HAP-1 (cell line): ENCODE measurements around the gene JARID2.

Experiments used
- DNase-seq, 2 experiments: peaks; one replicate each; pipeline ENCODE4 v3.0.0-alpha.2; 2016 to 2020; ENCODE audit warnings: low spot score in 2 of 2
- H3K27me3 ChIP-seq: fragments of 250-450 bp; sonication (Bioruptor Pico); 2 replicates; pipeline ENCODE4 v1.5.1; 2020; ENCODE audit warnings: low read depth, mild to moderate bottlenecking, moderate library complexity
- H3K36me3 ChIP-seq: fragments of 250-450 bp; sonication (Bioruptor Pico); replicated peaks from 2 replicates; pipeline ENCODE4 v1.5.1; 2020; ENCODE audit warnings: mild to moderate bottlenecking
- H3K4me1 ChIP-seq: fragments of 250-450 bp; sonication (Bioruptor Pico); 2 replicates; pipeline ENCODE4 v1.5.1; 2020; ENCODE audit warnings: mild to moderate bottlenecking
- H3K4me3 ChIP-seq: fragments of 250-450 bp; sonication (Bioruptor Pico); 2 replicates; pipeline ENCODE4 v1.5.1; 2020; ENCODE audit warnings: mild to moderate bottlenecking, moderate library complexity
- H3K9me3 ChIP-seq: fragments of 250-450 bp; sonication (Bioruptor Pico); 2 replicates; pipeline ENCODE4 v1.5.1; 2020; ENCODE audit warnings: mild to moderate bottlenecking, moderate library complexity
- in situ Hi-C: fragments of 300-500 bp; cut with MboI; formaldehyde crosslinking; loops from 3 replicates; pipeline ENCODE4 v1.14.3; 2020; ENCODE audit warnings: low sequenced_read_pairs, inconsistent platforms, mixed read lengths

Gene JARID2

DNA sequence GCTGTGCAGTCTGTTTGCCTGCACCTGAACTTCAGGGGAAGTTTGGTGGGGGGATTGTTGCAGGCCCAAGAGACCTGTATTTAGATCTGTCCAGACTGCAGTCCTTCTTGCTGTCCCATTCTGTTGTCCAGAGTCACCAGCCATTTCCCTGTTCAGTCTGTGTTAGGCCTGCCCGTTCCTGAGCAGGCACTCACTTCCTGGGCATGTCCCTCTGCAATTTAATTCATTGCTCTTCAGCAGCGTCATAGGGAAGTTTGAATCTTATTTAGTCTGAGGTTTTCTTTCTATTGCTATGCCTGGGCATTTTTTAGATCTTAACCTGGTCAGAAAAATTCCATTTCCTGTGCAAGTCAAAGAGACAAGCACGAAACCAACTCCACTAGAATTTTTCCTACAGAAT, 226.8 kb downstream of the JARID2 start:
- H3K36me3 ChIP-seq, result no peaks in the 10 kb centered on the region
- H3K4me1 ChIP-seq, result peaks cover 3% of the 10 kb centered on the region
- H3K27me3 ChIP-seq, result no peaks in the 10 kb centered on the region
- in situ Hi-C loops, result no loop called here
- H3K4me3 ChIP-seq, result no peak overlapping the region
- DNase-seq, result no peak
- no peaks in the 10 kb centered on the region for H3K9me3 ChIP-seq

- Histone ChIP-seq H3K9me3 (no peaks in the 10 kb centered on the region), H3K27me3 (no peaks in the 10 kb centered on the region), H3K4me1 (peaks cover 3% of the 10 kb centered on the region), H3K36me3 (no peaks in the 10 kb centered on the region), H3K4me3 (no peak overlapping the region)
- DNase-seq, result no peak
- in situ Hi-C loops, result no loop called here
Observed at GRCh38 chr6:15473174-15473573, 227.3 kb downstream of the JARID2 start.

DNA sequence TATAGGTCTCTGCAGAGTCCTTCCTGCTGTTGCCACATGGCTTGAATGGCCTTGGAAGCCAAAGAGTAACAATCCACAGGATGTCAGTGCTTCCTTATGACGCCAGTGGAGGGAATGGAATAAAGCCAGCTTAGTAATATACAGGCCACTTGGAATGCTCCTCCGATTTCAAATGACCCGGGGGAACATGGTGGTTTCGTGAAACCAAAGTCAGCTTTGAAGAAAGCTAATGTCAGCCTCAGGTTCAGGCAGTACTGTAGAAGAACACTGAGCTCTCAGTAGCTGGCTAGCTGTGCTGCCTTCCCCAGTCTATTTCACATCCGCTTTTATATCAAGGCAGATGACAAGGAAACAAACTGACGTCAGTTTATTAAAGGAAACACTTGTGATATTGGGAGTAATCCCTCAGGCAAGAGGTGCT, 227.9 kb downstream of the JARID2 start:
- H3K4me1 ChIP-seq, result peaks cover 3% of the 10 kb centered on the region
- no peaks in the 10 kb centered on the region for H3K9me3 ChIP-seq
- no peaks in the 10 kb centered on the region for H3K36me3 ChIP-seq
- no peak overlapping the region for H3K4me3 ChIP-seq
- in situ Hi-C loops, result no loop called here
- no peaks in the 10 kb centered on the region for H3K27me3 ChIP-seq
- no peak for DNase-seq

- no peaks in the 10 kb centered on the region for H3K27me3 ChIP-seq
- H3K9me3 ChIP-seq, result no peaks in the 10 kb centered on the region
- DNase-seq, result no peak
- no peaks in the 10 kb centered on the region for H3K36me3 ChIP-seq
- no peak overlapping the region for H3K4me3 ChIP-seq
- H3K4me1 ChIP-seq, result peaks cover 3% of the 10 kb centered on the region
- in situ Hi-C loops, result no loop called here
Observed at GRCh38 chr6:15474196-15474595, 228.3 kb downstream of the JARID2 start.

DNA sequence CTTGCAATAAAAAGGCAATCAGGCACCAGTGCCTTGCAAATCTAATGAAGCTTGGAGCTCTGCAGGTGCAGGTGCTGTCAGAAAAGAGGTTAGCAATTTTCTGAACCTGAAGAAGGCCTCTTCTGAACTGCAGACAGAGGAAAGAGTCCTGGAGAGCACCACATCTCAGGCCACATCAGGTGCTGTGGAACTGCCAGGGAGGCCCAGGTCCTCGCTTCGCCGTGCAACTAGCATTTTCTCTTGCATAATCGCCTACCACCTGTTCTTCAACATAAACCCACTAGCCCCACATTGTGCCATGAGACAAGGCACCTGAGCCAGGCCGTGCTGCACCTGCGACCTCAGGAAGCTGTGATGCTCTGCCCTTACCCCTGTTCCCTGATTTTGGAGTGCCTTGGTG, 229.4 kb downstream of the JARID2 start:
- H3K9me3 ChIP-seq, result no peaks in the 10 kb centered on the region
- in situ Hi-C loops, result loop anchor here (25.0 kb wide), 1 partner anchor 1263 kb away; no protein-coding TSS in a partner anchor
- H3K4me1 ChIP-seq, result peaks cover 3% of the 10 kb centered on the region
- no peaks in the 10 kb centered on the region for H3K36me3 ChIP-seq
- H3K27me3 ChIP-seq, result no peaks in the 10 kb centered on the region
- no peak for DNase-seq
- no peak overlapping the region for H3K4me3 ChIP-seq

- H3K27me3 ChIP-seq, result no peaks in the 10 kb centered on the region
- peaks cover 3% of the 10 kb centered on the region for H3K4me1 ChIP-seq
- DNase-seq, result no peak
- no peak overlapping the region for H3K4me3 ChIP-seq
- no peaks in the 10 kb centered on the region for H3K36me3 ChIP-seq
- no peaks in the 10 kb centered on the region for H3K9me3 ChIP-seq
- in situ Hi-C loops, result loop anchor here (25.0 kb wide), 1 partner anchor 1264 kb away; no protein-coding TSS in a partner anchor
Observed at GRCh38 chr6:15475872-15476271, 230.0 kb downstream of the JARID2 start.

DNA sequence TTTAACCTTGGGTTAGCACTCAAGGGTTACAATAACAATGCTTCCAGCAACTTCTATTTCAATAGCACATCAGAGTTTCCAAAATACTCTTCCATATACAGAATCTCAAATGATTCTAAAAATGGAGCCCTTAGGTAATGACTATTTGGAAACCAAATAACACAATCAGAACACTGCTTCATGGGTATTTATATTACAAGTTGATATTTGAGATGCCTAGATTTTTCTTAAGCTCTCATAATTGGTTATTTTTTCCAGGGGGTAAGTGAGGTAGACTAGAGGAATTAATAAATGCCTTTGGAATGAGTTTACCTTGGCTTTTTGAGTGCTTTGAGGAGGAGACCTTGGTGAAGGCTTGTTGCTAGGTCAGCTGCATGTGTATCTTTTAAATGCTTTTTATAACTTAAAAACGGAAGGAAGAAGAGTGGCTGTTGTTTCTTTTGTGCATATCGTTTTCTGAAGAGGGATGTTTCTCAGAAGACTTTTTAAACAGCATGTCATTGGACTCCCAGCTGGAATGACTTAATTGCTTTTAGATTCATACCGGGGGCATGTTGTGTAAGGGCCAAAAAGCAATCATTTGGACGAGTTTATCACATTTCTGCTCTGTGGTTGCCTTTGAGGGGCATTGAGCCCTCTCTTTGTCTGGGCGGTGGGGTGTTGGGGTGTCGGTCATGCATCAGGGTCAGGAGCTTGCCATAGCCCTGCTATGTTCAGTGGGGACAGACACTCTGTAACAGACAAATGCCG, 230.9 kb downstream of the JARID2 start:
- in situ Hi-C loops, result loop anchor here (25.0 kb wide), 1 partner anchor 1265 kb away; no protein-coding TSS in a partner anchor
- H3K36me3 ChIP-seq, result no peaks in the 10 kb centered on the region

GRCh38 chr6:15477746-15478145, 231.9 kb downstream of the JARID2 start:
- in situ Hi-C loops, result loop anchor here (25.0 kb wide), 1 partner anchor 1265 kb away; no protein-coding TSS in a partner anchor

More for the DNA sequence above, 230.9 kb downstream of the JARID2 start:
- H3K4me3 ChIP-seq, result no peak overlapping the region
- DNase-seq, result no peak
- no peaks in the 10 kb centered on the region for H3K4me1 ChIP-seq
- H3K27me3 ChIP-seq, result no peaks in the 10 kb centered on the region
- H3K9me3 ChIP-seq, result no peaks in the 10 kb centered on the region

GRCh38 chr6:15479761-15480160, 233.9 kb downstream of the JARID2 start:
- Histone ChIP-seq H3K4me1 (no peaks in the 10 kb centered on the region), H3K36me3 (no peaks in the 10 kb centered on the region), H3K27me3 (no peaks in the 10 kb centered on the region), H3K9me3 (no peaks in the 10 kb centered on the region), H3K4me3 (no peak overlapping the region)
- DNase-seq, result no peak
- in situ Hi-C loops, result loop anchor here (25.0 kb wide), 1 partner anchor 1267 kb away; no protein-coding TSS in a partner anchor

More at GRCh38 chr6:15477746-15478145, 231.9 kb downstream of the JARID2 start:
- no peak overlapping the region for H3K4me3 ChIP-seq
- H3K36me3 ChIP-seq, result no peaks in the 10 kb centered on the region
- no peaks in the 10 kb centered on the region for H3K4me1 ChIP-seq
- DNase-seq, result no peak
- H3K27me3 ChIP-seq, result no peaks in the 10 kb centered on the region
- no peaks in the 10 kb centered on the region for H3K9me3 ChIP-seq

GRCh38 chr6:15480525-15480924, 234.7 kb downstream of the JARID2 start:
- Histone ChIP-seq H3K36me3 (no peaks in the 10 kb centered on the region), H3K9me3 (no peaks in the 10 kb centered on the region), H3K4me1 (no peaks in the 10 kb centered on the region), H3K27me3 (no peaks in the 10 kb centered on the region), H3K4me3 (no peak overlapping the region)
- in situ Hi-C loops, result loop anchor here (25.0 kb wide), 1 partner anchor 1268 kb away; no protein-coding TSS in a partner anchor
- no peak for DNase-seq

DNA sequence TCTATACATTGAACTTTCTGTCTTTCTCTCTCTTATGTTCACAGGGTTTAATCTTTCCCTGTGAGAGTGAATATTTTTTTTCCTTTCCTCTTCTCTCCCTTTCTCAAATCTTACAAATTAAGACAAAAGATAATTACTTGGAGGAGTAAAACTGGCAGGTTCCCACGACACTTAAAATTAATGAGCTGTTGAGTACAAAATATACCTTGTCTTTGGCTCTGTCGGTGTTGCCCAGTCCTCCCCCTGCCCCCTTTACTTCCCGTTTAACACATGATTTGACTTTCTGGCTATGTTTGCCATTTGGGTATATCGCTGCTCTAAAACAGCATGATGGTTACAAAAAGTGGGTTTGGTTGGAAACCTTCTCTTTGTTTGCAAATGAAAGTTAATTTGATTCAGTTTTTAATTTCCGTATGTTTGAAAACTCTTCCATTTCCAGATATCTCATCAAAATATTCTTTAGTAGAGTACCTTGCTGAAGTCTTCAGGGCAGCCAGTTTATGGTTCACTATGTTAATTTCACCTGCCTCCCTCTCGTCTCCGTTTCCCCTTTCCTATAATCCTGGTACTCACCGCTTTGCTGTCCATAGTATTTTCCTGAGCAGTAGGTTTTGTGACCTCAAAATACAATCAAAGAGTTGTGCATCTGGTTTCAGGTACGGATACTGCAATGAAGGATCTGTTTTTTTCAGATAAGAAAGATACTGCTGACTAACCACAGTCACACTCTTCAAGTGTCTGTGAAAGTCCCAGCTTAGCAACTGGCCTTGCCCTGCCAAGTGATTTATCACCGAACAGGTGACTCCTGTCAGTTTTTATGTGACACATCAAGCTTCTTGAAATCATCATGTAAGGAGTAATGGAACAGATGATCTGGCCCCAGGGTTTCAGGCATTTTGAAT, 235.8 kb downstream of the JARID2 start:
- no peaks in the 10 kb centered on the region for H3K9me3 ChIP-seq
- no peak for DNase-seq
- H3K36me3 ChIP-seq, result no peaks in the 10 kb centered on the region
- no peak overlapping the region for H3K4me3 ChIP-seq
- no peaks in the 10 kb centered on the region for H3K27me3 ChIP-seq
- in situ Hi-C loops, result loop anchor here (25.0 kb wide), 1 partner anchor 1269 kb away; no protein-coding TSS in a partner anchor
- H3K4me1 ChIP-seq, result no peaks in the 10 kb centered on the region

DNA sequence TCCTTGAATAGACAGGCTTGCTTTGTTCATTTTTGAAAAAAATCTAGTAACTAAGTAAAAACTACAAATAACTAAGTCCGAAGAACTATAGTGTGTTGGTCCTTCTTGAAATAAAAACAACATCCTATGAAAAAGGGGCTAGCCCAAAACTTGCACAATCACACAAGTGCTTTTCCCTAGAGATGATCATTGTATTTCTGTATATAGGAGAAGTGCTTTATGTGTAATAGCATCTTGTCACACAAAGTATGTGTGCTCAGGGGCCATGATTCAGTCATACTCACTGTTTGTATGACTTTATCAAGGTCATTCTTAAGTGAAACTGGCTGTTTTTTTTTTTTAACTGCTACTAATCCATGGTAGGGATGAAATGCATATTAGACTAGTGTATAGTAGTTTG, 237.2 kb downstream of the JARID2 start:
- no peak for DNase-seq
- H3K4me3 ChIP-seq, result no peak overlapping the region
- no peaks in the 10 kb centered on the region for H3K9me3 ChIP-seq
- H3K4me1 ChIP-seq, result no peaks in the 10 kb centered on the region
- in situ Hi-C loops, result loop anchor here (25.0 kb wide), 1 partner anchor 1271 kb away; no protein-coding TSS in a partner anchor
- no peaks in the 10 kb centered on the region for H3K36me3 ChIP-seq
- H3K27me3 ChIP-seq, result no peaks in the 10 kb centered on the region

- Histone ChIP-seq H3K4me1 (no peaks in the 10 kb centered on the region), H3K27me3 (no peaks in the 10 kb centered on the region), H3K9me3 (no peaks in the 10 kb centered on the region), H3K36me3 (no peaks in the 10 kb centered on the region), H3K4me3 (no peak overlapping the region)
- no peak for DNase-seq
- in situ Hi-C loops, result loop anchor here (25.0 kb wide), 1 partner anchor 1272 kb away; no protein-coding TSS in a partner anchor
Observed at GRCh38 chr6:15484140-15484539, 238.3 kb downstream of the JARID2 start.
